OCI-LY3 (cell line): ENCODE results near the gene LRRC4C.

ENCODE experiments used
- H2AFZ ChIP-seq: fragments of 200-600, 300-600 bp; shearing (Covaris generic); 2 replicates; pipeline ENCODE4 v1.6.0; 2014; ENCODE audit warnings: antibody characterized with exemption, low read depth, low read length
- H3K27ac ChIP-seq: fragments of 200-600, 300-600 bp; sonication (generic); 2 replicates; pipeline ENCODE4 v1.5.1; 2014; ENCODE audit warnings: mild to moderate bottlenecking, low read length, moderate library complexity, mixed read lengths
- H3K27me3 ChIP-seq: fragments of 200-600, 300-600 bp; sonication (generic); 2 replicates; pipeline ENCODE4 v1.6.1; 2014; ENCODE audit warnings: low read depth, low read length, mixed read lengths
- H3K36me3 ChIP-seq: fragments of 200-600, 300-600 bp; sonication (generic); replicated peaks from 2 replicates; pipeline ENCODE3; 2014; ENCODE audit warnings: low read depth, low read length, mixed read lengths
- H3K4me1 ChIP-seq: fragments of 300-600, 200-600 bp; sonication (generic); 2 replicates; pipeline ENCODE4 v1.6.1; 2014; ENCODE audit warnings: low read length, mixed read lengths
- H3K4me2 ChIP-seq: fragments of 200-600, 300-600 bp; sonication (generic); 2 replicates; pipeline ENCODE4 v1.6.1; 2014; ENCODE audit warnings: low read length, mixed read lengths
- H3K4me3 ChIP-seq: fragments of 300-600, 200-600 bp; sonication (generic); 2 replicates; pipeline ENCODE4 v1.5.1; 2014; ENCODE audit warnings: antibody characterized with exemption, mild to moderate bottlenecking, low read length, moderate library complexity
- H3K79me2 ChIP-seq: fragments of 300-600, 200-600 bp; shearing (Covaris generic); 2 replicates; pipeline ENCODE4 v1.6.1; 2014; ENCODE audit warnings: mild to moderate bottlenecking, low read length, mixed read lengths
- H3K9ac ChIP-seq: fragments of 300-600, 200-600 bp; shearing (Covaris generic); 2 replicates; pipeline ENCODE4 v1.6.0; 2014; ENCODE audit warnings: mild to moderate bottlenecking, low read length, moderate library complexity
- H3K9me3 ChIP-seq: fragments of 200-600, 300-600 bp; shearing (Covaris generic); 2 replicates; pipeline ENCODE4 v1.6.1; 2014; ENCODE audit warnings: low read length, mixed read lengths; ENCODE audit not compliant: insufficient read depth
- H4K20me1 ChIP-seq: fragments of 200-600, 300-600 bp; sonication (generic); 2 replicates; pipeline ENCODE4 v1.6.1; 2016; ENCODE audit warnings: low read length, mixed read lengths; ENCODE audit not compliant: insufficient read depth
- CTCF ChIP-seq: fragments of 200-600, 300-600 bp; sonication (generic); IDR thresholded peaks from 2 replicates; pipeline ENCODE4 v1.5.1; 2014; ENCODE audit warnings: antibody characterized with exemption, low read length, low read depth
- EZH2phosphoT487 ChIP-seq: fragments of 200-600 bp; shearing (Covaris generic); IDR thresholded peaks from 2 replicates; pipeline ENCODE4 v1.6.1; 2018; ENCODE audit warnings: antibody characterized with exemption, mixed run types, low read depth

LRRC4C gene

GRCh38 chr11:40269865-40270264 lies 1189.6 kb downstream of the LRRC4C start:
- H3K27me3 ChIP-seq = no peaks in the 10 kb centered on the region
- no peaks in the 10 kb centered on the region for H4K20me1 ChIP-seq
- no peak overlapping the region for H3K9ac ChIP-seq
- H2AFZ ChIP-seq = no peak overlapping the region
- no peak overlapping the region for H3K4me3 ChIP-seq
- H3K27ac ChIP-seq = no peak overlapping the region
- TF ChIP-seq CTCF (no peak), EZH2phosphoT487 (no peak)
- H3K36me3 ChIP-seq = no peaks in the 10 kb centered on the region
- H3K4me1 ChIP-seq = no peaks in the 10 kb centered on the region
- no peak overlapping the region for H3K4me2 ChIP-seq
- no peaks in the 10 kb centered on the region for H3K79me2 ChIP-seq
- H3K9me3 ChIP-seq = no peaks in the 10 kb centered on the region

- Histone ChIP-seq H3K79me2 (no peaks in the 10 kb centered on the region), H3K27me3 (no peaks in the 10 kb centered on the region), H3K4me1 (no peaks in the 10 kb centered on the region), H4K20me1 (no peaks in the 10 kb centered on the region), H3K4me3 (no peak overlapping the region), H2AFZ (no peak overlapping the region), H3K9ac (no peak overlapping the region), H3K9me3 (no peaks in the 10 kb centered on the region), H3K36me3 (no peaks in the 10 kb centered on the region), H3K4me2 (no peak overlapping the region), H3K27ac (no peak overlapping the region)
- TF ChIP-seq EZH2phosphoT487 (no peak), CTCF (no peak)
Observed at GRCh38 chr11:40268551-40268950, 1190.9 kb downstream of the LRRC4C start.

GRCh38 chr11:40255457-40255856 lies 1204.0 kb downstream of the LRRC4C start:
- no peak for TF ChIP-seq EZH2phosphoT487
- TF ChIP-seq CTCF = no peak
- no peaks in the 10 kb centered on the region for H3K9me3 ChIP-seq
- no peak overlapping the region for H3K4me3 ChIP-seq
- no peaks in the 10 kb centered on the region; the same call in 1 of the 2 replicates for H3K27me3 ChIP-seq
- H3K36me3 ChIP-seq = no peaks in the 10 kb centered on the region
- H3K4me1 ChIP-seq = peaks cover 7% of the 10 kb centered on the region
- H3K9ac ChIP-seq = no peak overlapping the region
- no peak overlapping the region for H2AFZ ChIP-seq
- H3K27ac ChIP-seq = no peak overlapping the region
- H3K4me2 ChIP-seq = no peak overlapping the region
- no peaks in the 10 kb centered on the region for H4K20me1 ChIP-seq
- H3K79me2 ChIP-seq = no peaks in the 10 kb centered on the region

GRCh38 chr11:40253166-40253565 lies 1206.3 kb downstream of the LRRC4C start:
- TF ChIP-seq EZH2phosphoT487 = no peak
- no peak for TF ChIP-seq CTCF
- H3K4me3 ChIP-seq = no peak overlapping the region

More at GRCh38 chr11:40253166-40253565, 1206.3 kb downstream of the LRRC4C start:
- no peaks in the 10 kb centered on the region; the same call in 1 of the 2 replicates for H3K27me3 ChIP-seq
- H3K9me3 ChIP-seq = no peaks in the 10 kb centered on the region
- peaks cover 7% of the 10 kb centered on the region for H3K4me1 ChIP-seq
- no peaks in the 10 kb centered on the region for H4K20me1 ChIP-seq
- H3K36me3 ChIP-seq = no peaks in the 10 kb centered on the region
- H3K27ac ChIP-seq = no peak overlapping the region
- no peak overlapping the region for H2AFZ ChIP-seq
- H3K9ac ChIP-seq = no peak overlapping the region
- no peaks in the 10 kb centered on the region for H3K79me2 ChIP-seq
- no peak overlapping the region for H3K4me2 ChIP-seq
